Ishikawa (cell line): ENCODE data around the gene JPH3.

Experiments
- CEBPB ChIP-seq: IDR thresholded peaks from 2 replicates; pipeline ENCODE4 v1.6.1; 2012
- CREB1 ChIP-seq: IDR thresholded peaks from 2 replicates; pipeline ENCODE4 v1.6.1; 2012; ENCODE audit warnings: low read depth
- EGR1 ChIP-seq: IDR thresholded peaks from 2 replicates; pipeline ENCODE4 v1.6.1; 2012
- EP300 ChIP-seq: IDR thresholded peaks from 2 replicates; pipeline ENCODE4 v1.6.1; 2012; ENCODE audit warnings: borderline replicate concordance
- FOXM1 ChIP-seq: IDR thresholded peaks from 2 replicates; pipeline ENCODE4 v1.6.1; 2012; ENCODE audit warnings: low read depth, borderline replicate concordance
- NFIC ChIP-seq: IDR thresholded peaks from 2 replicates; pipeline ENCODE4 v1.6.1; 2012
- RAD21 ChIP-seq: IDR thresholded peaks from 2 replicates; pipeline ENCODE4 v1.6.1; 2012; ENCODE audit warnings: low read depth
- REST ChIP-seq: IDR thresholded peaks from 2 replicates; pipeline ENCODE4 v1.6.1; 2012; ENCODE audit warnings: low read depth, mild to moderate bottlenecking
- TAF1 ChIP-seq: IDR thresholded peaks from 2 replicates; pipeline ENCODE4 v1.6.1; 2012; ENCODE audit warnings: low read depth, mild to moderate bottlenecking
- TCF12 ChIP-seq: IDR thresholded peaks from 2 replicates; pipeline ENCODE4 v1.6.1; 2012; ENCODE audit warnings: low read depth
- TEAD4 ChIP-seq: IDR thresholded peaks from 2 replicates; pipeline ENCODE4 v1.6.1; 2012
- USF1 ChIP-seq: IDR thresholded peaks from 2 replicates; pipeline ENCODE4 v1.6.1; 2012
- YY1 ChIP-seq: IDR thresholded peaks from 2 replicates; pipeline ENCODE4 v1.6.1; 2012; ENCODE audit warnings: low read depth
- ZBTB7A ChIP-seq: IDR thresholded peaks from 2 replicates; pipeline ENCODE4 v1.6.1; 2012; ENCODE audit warnings: low read depth
- TF ChIP-seq, protein P1 (sequence below): IDR thresholded peaks from 2 replicates; pipeline ENCODE4 v1.6.1; 2012

JPH3 gene

GRCh38 chr16:87687998-87688529 lies 85.8 kb downstream of the JPH3 start:
- no peak for TF ChIP-seq TAF1
- TF ChIP-seq TEAD4, result no peak

DNA sequence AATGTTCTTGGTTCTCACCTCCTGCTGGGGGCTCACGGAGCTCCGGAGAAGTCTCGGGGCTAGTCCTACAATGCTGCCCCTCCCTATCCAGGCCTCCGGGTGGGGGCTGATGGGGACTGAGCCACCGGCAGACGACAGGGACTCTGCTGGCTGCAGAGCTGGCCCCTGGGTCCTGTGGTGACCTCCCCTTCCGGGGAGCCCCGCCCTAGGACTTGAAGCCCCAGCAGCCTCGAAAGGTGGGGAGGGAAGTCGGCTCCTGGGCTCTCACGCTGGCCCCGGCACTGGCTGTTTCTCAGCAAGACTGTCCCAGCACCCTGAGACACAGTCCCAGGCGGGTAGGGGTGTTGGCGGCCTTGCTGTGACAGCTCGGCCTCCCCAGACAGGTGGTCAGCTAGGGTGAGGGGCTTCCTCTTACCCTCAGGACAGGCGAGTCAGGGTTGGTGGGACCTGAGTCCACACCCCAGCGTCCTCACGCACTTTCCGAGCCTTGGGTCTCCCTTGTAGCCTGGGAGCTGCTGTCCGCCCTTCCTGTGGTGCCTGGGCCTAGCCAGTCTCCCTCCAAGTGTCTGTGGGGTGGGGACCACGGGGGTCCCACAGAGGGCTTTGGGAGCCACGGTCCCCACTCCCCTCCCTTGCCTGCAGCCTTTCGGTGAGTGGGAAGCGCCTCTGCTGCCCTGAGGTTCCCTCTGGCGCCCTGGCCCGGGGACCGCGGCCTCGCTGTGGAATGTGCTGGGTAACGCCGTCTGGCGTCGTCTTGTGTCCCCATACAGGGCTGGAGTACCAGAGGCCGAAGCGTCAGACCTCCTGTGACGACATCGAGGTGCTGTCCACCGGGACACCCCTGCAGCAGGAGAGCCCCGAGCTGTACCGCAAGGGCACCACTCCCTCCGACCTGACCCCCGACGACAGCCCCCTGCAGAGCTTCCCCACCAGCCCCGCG lies 86.8 kb downstream of the JPH3 start:
- TF ChIP-seq ZBTB7A (no peak), REST (no peak), TAF1 (no peak)

GRCh38 chr16:87689956-87690465 lies 87.7 kb downstream of the JPH3 start:
- TF ChIP-seq YY1, result no peak
- no peak for TF ChIP-seq TAF1
- TF ChIP-seq TCF12, result no peak
- TF ChIP-seq CEBPB, result no peak
- no peak for TF ChIP-seq CREB1
- TF ChIP-seq FOXM1, result no peak

DNA sequence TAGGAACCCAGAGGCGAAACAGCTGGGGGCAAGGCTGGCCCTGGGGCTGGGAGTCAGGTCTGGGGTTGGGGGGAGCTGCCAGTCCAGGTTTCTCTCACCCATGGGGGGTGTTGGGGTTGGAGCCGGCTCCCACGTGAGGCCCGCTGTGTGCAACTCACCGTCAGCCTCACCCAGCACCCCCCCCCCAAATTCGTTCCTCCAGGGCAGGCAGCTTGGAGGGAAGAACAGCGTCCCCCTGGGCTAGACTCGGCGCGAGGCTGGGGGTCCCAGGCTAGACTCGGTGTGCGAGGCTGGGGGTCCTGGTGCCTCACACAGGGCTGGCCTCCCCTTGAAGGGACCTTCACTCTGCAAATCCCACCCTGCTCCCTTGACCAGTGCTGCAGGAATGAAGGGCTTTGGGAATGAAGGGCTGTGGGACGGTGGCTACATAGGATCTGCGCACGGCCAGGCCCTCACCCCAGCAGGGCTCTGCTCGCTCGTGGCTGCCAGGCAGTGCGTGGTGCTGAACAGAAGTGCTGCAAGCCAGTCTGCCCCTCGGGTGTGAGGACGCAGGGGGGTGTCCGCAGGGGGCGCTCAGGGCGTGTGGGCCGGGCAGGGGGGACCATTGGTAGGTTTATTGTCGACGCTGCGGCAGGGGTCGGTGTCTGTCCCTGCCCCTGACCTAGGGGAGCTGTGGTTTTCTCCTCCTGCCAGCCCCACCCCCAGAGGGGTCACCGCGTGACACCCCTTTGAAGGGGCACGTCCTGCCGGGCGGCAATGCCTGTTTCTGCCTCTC lies 88.8 kb downstream of the JPH3 start:
- no peak for TF ChIP-seq NFIC
- TF ChIP-seq RAD21, result no peak
- no peak for TF ChIP-seq TEAD4
- no peak for TF ChIP-seq EGR1
- no peak for TF ChIP-seq USF1
- no peak for TF ChIP-seq CEBPB
- TF ChIP-seq REST, result no peak
- TF ChIP-seq YY1, result no peak
- TF ChIP-seq, protein P1, sequence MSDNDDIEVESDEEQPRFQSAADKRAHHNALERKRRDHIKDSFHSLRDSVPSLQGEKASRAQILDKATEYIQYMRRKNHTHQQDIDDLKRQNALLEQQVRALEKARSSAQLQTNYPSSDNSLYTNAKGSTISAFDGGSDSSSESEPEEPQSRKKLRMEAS, result no peak
- no peak for TF ChIP-seq EP300
- no peak for TF ChIP-seq TCF12
- no peak for TF ChIP-seq ZBTB7A
- TF ChIP-seq FOXM1, result no peak
- TF ChIP-seq TAF1, result no peak
- no peak for TF ChIP-seq CREB1

DNA sequence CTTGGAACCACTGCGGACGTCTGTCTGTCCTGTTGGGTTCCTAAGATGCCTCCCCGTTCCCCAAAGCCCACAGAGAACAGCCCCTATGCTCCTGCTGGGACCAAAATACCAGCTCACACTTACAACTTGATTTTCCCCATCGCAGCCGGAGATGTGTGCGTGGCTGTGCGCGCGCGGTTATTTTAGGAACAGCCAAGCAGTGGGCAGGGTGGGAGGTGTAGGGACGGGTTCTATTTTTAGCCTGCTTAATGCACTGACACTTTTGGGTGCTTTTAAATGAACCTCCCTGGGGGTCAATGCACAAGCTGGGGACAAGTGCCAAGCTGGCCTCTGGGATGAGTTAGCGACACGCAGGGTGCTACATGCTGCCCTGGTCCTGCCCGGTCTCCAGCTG lies 89.4 kb downstream of the JPH3 start:
- TF ChIP-seq CEBPB (no peak), NFIC (no peak), ZBTB7A (no peak), TCF12 (no peak), FOXM1 (no peak), YY1 (no peak), EGR1 (no peak), USF1 (no peak), RAD21 (no peak), TEAD4 (no peak), CREB1 (no peak), REST (no peak), TAF1 (no peak), EP300 (no peak)
- TF ChIP-seq, protein P1, result no peak
